Neuron (in vitro differentiated cells): ENCODE measurements around the gene HNRNPUL1.
"Not testable (repeated sequence)": the region's sequence is repeated elsewhere in the genome, so short reads cannot be mapped to it uniquely, and the experiment has no call there.

Experiments used
- H2AFZ ChIP-seq: one replicate; pipeline ENCODE4 v1.6.1; 2013; ENCODE audit warnings: low read depth, mild to moderate bottlenecking, inconsistent platforms, low read length, moderate library complexity
- H3K27me3 ChIP-seq: one replicate; pipeline ENCODE4 v1.6.1; 2013; ENCODE audit warnings: low read length; ENCODE audit not compliant: insufficient read depth
- H3K36me3 ChIP-seq: one replicate; pipeline ENCODE4 v1.6.1; 2013; ENCODE audit warnings: low read length; ENCODE audit not compliant: insufficient read depth
- H3K4me1 ChIP-seq: one replicate; pipeline ENCODE4 v1.6.1; 2013; ENCODE audit warnings: low read length; ENCODE audit not compliant: insufficient read depth
- H3K4me3 ChIP-seq: 2 replicates; pipeline ENCODE4 v1.5.1; 2013; ENCODE audit warnings: mild to moderate bottlenecking, low read length, moderate library complexity
- H3K9me3 ChIP-seq: one replicate; pipeline ENCODE4 v1.6.1; 2013; ENCODE audit warnings: low read length

The HNRNPUL1 gene

GRCh38 chr19:41269571-41269970 lies 5.4 kb downstream of the HNRNPUL1 start:
- Histone ChIP-seq H3K36me3 (peaks cover 76% of the 10 kb centered on the region), H3K27me3 (no peaks in the 10 kb centered on the region), H3K4me3 (no peak overlapping the region), H2AFZ (no peak overlapping the region), H3K9me3 (no peaks in the 10 kb centered on the region), H3K4me1 (peaks cover 14% of the 10 kb centered on the region)

GRCh38 chr19:41273076-41273475 lies 8.9 kb downstream of the HNRNPUL1 start:
- Histone ChIP-seq H3K4me3 (no peak overlapping the region), H2AFZ (no peak overlapping the region), H3K4me1 (no peaks in the 10 kb centered on the region), H3K27me3 (no peaks in the 10 kb centered on the region), H3K36me3 (peaks cover 88% of the 10 kb centered on the region), H3K9me3 (no peaks in the 10 kb centered on the region)

GRCh38 chr19:41274802-41275201 lies 10.6 kb downstream of the HNRNPUL1 start:
- Histone ChIP-seq H2AFZ (no peak overlapping the region), H3K4me1 (no peaks in the 10 kb centered on the region), H3K9me3 (no peaks in the 10 kb centered on the region), H3K36me3 (peaks cover 92% of the 10 kb centered on the region), H3K4me3 (no peak overlapping the region), H3K27me3 (no peaks in the 10 kb centered on the region)

- Histone ChIP-seq H3K4me3 (no peak overlapping the region), H3K4me1 (no peaks in the 10 kb centered on the region), H3K9me3 (no peaks in the 10 kb centered on the region), H2AFZ (no peak overlapping the region), H3K36me3 (peaks cover 93% of the 10 kb centered on the region), H3K27me3 (no peaks in the 10 kb centered on the region)
These were observed 12.1 kb downstream of the HNRNPUL1 start for GRCh38 chr19:41276231-41276630.

- Histone ChIP-seq H2AFZ (no peak overlapping the region), H3K27me3 (no peaks in the 10 kb centered on the region), H3K9me3 (no peaks in the 10 kb centered on the region), H3K4me3 (no peak overlapping the region), H3K36me3 (peaks cover 87% of the 10 kb centered on the region), H3K4me1 (no peaks in the 10 kb centered on the region)
These were observed 14.3 kb downstream of the HNRNPUL1 start for GRCh38 chr19:41278478-41278877.

GRCh38 chr19:41288673-41289530 lies 24.7 kb downstream of the HNRNPUL1 start:
- H3K4me3 ChIP-seq, result no peak overlapping the region
- H3K36me3 ChIP-seq, result peaks cover 87% of the 10 kb centered on the region
- no peak overlapping the region for H2AFZ ChIP-seq
- H3K27me3 ChIP-seq, result no peaks in the 10 kb centered on the region
- H3K4me1 ChIP-seq, result no peaks in the 10 kb centered on the region
- H3K9me3 ChIP-seq, result no peaks in the 10 kb centered on the region

- H2AFZ ChIP-seq, H3K9me3 ChIP-seq, H3K27me3 ChIP-seq, H3K4me1 ChIP-seq, H3K4me3 ChIP-seq: not testable (repeated sequence)
- peaks cover 88% of the 10 kb centered on the region for H3K36me3 ChIP-seq
These were observed 25.6 kb downstream of the HNRNPUL1 start for GRCh38 chr19:41289814-41290213.

GRCh38 chr19:41294393-41294792 lies 30.2 kb downstream of the HNRNPUL1 start:
- H3K27me3 ChIP-seq, result no peaks in the 10 kb centered on the region
- peaks cover 93% of the 10 kb centered on the region for H3K36me3 ChIP-seq
- no peak overlapping the region for H2AFZ ChIP-seq
- H3K9me3 ChIP-seq, result no peaks in the 10 kb centered on the region
- H3K4me1 ChIP-seq, result peaks cover 22% of the 10 kb centered on the region
- no peak overlapping the region for H3K4me3 ChIP-seq

GRCh38 chr19:41295499-41295898 lies 31.3 kb downstream of the HNRNPUL1 start:
- Histone ChIP-seq H3K27me3 (no peaks in the 10 kb centered on the region), H3K4me3 (no peak overlapping the region), H3K36me3 (peaks cover 94% of the 10 kb centered on the region), H2AFZ (no peak overlapping the region), H3K4me1 (peaks cover 22% of the 10 kb centered on the region), H3K9me3 (no peaks in the 10 kb centered on the region)

- Histone ChIP-seq H2AFZ (no peak overlapping the region), H3K36me3 (peaks cover 96% of the 10 kb centered on the region), H3K27me3 (no peaks in the 10 kb centered on the region), H3K9me3 (no peaks in the 10 kb centered on the region), H3K4me1 (peaks cover 22% of the 10 kb centered on the region), H3K4me3 (no peak overlapping the region)
These were observed 32.3 kb downstream of the HNRNPUL1 start for GRCh38 chr19:41296433-41296871.

- H3K9me3 ChIP-seq, result no peaks in the 10 kb centered on the region
- H3K4me3 ChIP-seq, result no peak overlapping the region
- peaks cover 22% of the 10 kb centered on the region for H3K4me1 ChIP-seq
- peaks cover 93% of the 10 kb centered on the region for H3K36me3 ChIP-seq
- H3K27me3 ChIP-seq, result no peaks in the 10 kb centered on the region
- H2AFZ ChIP-seq, result no peak overlapping the region
These were observed 33.6 kb downstream of the HNRNPUL1 start for GRCh38 chr19:41297628-41298347.

GRCh38 chr19:41298348-41298964 lies 34.3 kb downstream of the HNRNPUL1 start:
- H3K4me3 ChIP-seq, result no peak overlapping the region
- no peak overlapping the region for H2AFZ ChIP-seq
- H3K9me3 ChIP-seq, result no peaks in the 10 kb centered on the region
- peaks cover 22% of the 10 kb centered on the region for H3K4me1 ChIP-seq
- no peaks in the 10 kb centered on the region for H3K27me3 ChIP-seq
- H3K36me3 ChIP-seq, result peaks cover 93% of the 10 kb centered on the region
